GM18505 (cell line): ENCODE data around the gene CCDC137.

Source experiments
- ATAC-seq: cut with Tn5 transposase; IDR thresholded peaks from one replicate; pipeline ENCODE4 v1.9.1; 2021; ENCODE audit not compliant: unreplicated experiment
- POLR2A ChIP-seq: IDR thresholded peaks from 4 replicates; pipeline ENCODE4 v1.6.1; 2011; ENCODE audit warnings: borderline replicate concordance; ENCODE audit not compliant: insufficient read depth, insufficient read length; ENCODE audit errors: extremely low read depth

The CCDC137 gene

GRCh38 chr17:81705518-81706231 is 39.1 kb downstream of the CCDC137 start:
- ATAC-seq = no peak
- TF ChIP-seq POLR2A = no peak

GRCh38 chr17:81706232-81706611 is 39.7 kb downstream of the CCDC137 start:
- TF ChIP-seq POLR2A = no peak
- ATAC-seq = no peak

- no peak for ATAC-seq
- TF ChIP-seq POLR2A = no peak
Measured at GRCh38 chr17:81706757-81707624, 40.5 kb downstream of the CCDC137 start.

- TF ChIP-seq POLR2A = no peak
- no peak for ATAC-seq
Measured at GRCh38 chr17:81707725-81708646, 41.4 kb downstream of the CCDC137 start.

- ATAC-seq = no peak
- no peak for TF ChIP-seq POLR2A
Measured at GRCh38 chr17:81708739-81709185, 42.2 kb downstream of the CCDC137 start.

GRCh38 chr17:81710514-81711308 is 44.2 kb downstream of the CCDC137 start:
- peak; percentile 45 for TF ChIP-seq POLR2A
- no peak for ATAC-seq

GRCh38 chr17:81711814-81712467 is 45.4 kb downstream of the CCDC137 start, which contains the start of gene SLC25A10:
SLC25A10 (plus strand) TSS chr17:81712284; CDS start chr17:81712427, 143 bp downstream.
- TF ChIP-seq POLR2A = no peak
- ATAC-seq = peak; percentile 61

- peak; percentile 11 for ATAC-seq
Measured at GRCh38 chr17:81712468-81713003, 46.0 kb downstream of the CCDC137 start.

GRCh38 chr17:81713004-81713555 is 46.5 kb downstream of the CCDC137 start:
- no peak for TF ChIP-seq POLR2A
- ATAC-seq = no peak

More at GRCh38 chr17:81712468-81713003, 46.0 kb downstream of the CCDC137 start:
- no peak for TF ChIP-seq POLR2A

- ATAC-seq = no peak
Measured at GRCh38 chr17:81713556-81714411, 47.2 kb downstream of the CCDC137 start.

GRCh38 chr17:81714412-81715106 is 48.0 kb downstream of the CCDC137 start:
- TF ChIP-seq POLR2A = no peak
- no peak for ATAC-seq

More at GRCh38 chr17:81713556-81714411, 47.2 kb downstream of the CCDC137 start:
- TF ChIP-seq POLR2A = no peak
